ENCODE data around the gene METTL18.

GRCh38 chr1:169779970-169780369 is 14.7 kb downstream of the METTL18 start:
- TF ChIP-seq, protein P1, sequence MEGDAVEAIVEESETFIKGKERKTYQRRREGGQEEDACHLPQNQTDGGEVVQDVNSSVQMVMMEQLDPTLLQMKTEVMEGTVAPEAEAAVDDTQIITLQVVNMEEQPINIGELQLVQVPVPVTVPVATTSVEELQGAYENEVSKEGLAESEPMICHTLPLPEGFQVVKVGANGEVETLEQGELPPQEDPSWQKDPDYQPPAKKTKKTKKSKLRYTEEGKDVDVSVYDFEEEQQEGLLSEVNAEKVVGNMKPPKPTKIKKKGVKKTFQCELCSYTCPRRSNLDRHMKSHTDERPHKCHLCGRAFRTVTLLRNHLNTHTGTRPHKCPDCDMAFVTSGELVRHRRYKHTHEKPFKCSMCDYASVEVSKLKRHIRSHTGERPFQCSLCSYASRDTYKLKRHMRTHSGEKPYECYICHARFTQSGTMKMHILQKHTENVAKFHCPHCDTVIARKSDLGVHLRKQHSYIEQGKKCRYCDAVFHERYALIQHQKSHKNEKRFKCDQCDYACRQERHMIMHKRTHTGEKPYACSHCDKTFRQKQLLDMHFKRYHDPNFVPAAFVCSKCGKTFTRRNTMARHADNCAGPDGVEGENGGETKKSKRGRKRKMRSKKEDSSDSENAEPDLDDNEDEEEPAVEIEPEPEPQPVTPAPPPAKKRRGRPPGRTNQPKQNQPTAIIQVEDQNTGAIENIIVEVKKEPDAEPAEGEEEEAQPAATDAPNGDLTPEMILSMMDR (IDR thresholded peaks at IDR 0.05): no peak
- no peak for TF ChIP-seq POLR2A (IDR thresholded peaks at IDR 0.05)
